ENCODE measurements around the gene ERBB4.

ERBB4 gene

DNA sequence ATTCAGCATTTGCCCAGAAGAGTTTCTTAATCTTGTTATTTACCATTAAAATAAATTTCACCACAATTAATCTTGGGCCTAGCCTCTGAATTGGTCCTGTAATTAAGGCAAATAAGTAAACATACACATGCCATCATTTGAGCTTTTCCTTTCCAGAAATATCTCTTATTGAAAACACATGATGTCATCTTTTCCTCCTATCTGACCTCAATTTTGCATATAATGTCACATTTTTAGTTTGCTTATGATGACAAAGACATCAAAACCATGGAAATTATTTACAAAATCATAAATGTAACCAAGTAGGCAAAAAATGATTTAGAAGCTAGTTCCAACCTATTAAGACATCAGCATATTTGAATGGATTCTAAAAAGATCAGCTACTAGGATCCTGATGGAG is 915.5 kb downstream of the ERBB4 start:
- TF ChIP-seq EZH2phosphoT487 (IDR thresholded peaks at IDR 0.05; ENCODE audit: borderline replicate concordance) (no peak), CTCF (conservative IDR thresholded peaks at IDR 0.05; ENCODE audit: low read length) (no peak)

GRCh38 chr2:211620986-211621385 is 917.6 kb downstream of the ERBB4 start:
- Histone ChIP-seq H3K36me3 (ENCODE audit: insufficient read depth, low read length) (no peaks in the 10 kb centered on the region), H3F3A (ENCODE audit: low read depth) (no peaks in the 10 kb centered on the region), H2AFZ (ENCODE audit: low read length) (no peak overlapping the region), H3K4me3 (ENCODE audit: low read length, poor library complexity, severe bottlenecking) (no peak overlapping the region), H4K20me1 (ENCODE audit: insufficient read depth, low read length, poor library complexity, severe bottlenecking) (no peaks in the 10 kb centered on the region), H3K9me3 (ENCODE audit: insufficient read depth, low read depth, low read length) (no peaks in the 10 kb centered on the region), H3K9ac (ENCODE audit: low read depth, low read length, poor library complexity, severe bottlenecking) (no peak overlapping the region), H3K9me2 (replicated peaks; ENCODE audit: low read depth, low read length) (no peaks in the 10 kb centered on the region), H3K4me1 (ENCODE audit: insufficient read depth, low read length, poor library complexity, severe bottlenecking) (no peaks in the 10 kb centered on the region), H3K79me2 (ENCODE audit: insufficient read depth, low read length) (no peaks in the 10 kb centered on the region), H3K27me3 (ENCODE audit: insufficient read depth, low read length, poor library complexity, severe bottlenecking) (no peaks in the 10 kb centered on the region), H3K4me2 (ENCODE audit: low read depth, low read length, poor library complexity, severe bottlenecking) (no peak overlapping the region)
- no peak for TF ChIP-seq CTCF (conservative IDR thresholded peaks at IDR 0.05; ENCODE audit: low read length)
- TF ChIP-seq EZH2phosphoT487 (IDR thresholded peaks at IDR 0.05; ENCODE audit: borderline replicate concordance): no peak

More for the DNA sequence above, 915.5 kb downstream of the ERBB4 start:
- Histone ChIP-seq H3K36me3 (ENCODE audit: insufficient read depth, low read length) (no peaks in the 10 kb centered on the region), H3K9ac (ENCODE audit: low read depth, low read length, poor library complexity, severe bottlenecking) (no peak overlapping the region), H2AFZ (ENCODE audit: low read length) (no peak overlapping the region), H4K20me1 (ENCODE audit: insufficient read depth, low read length, poor library complexity, severe bottlenecking) (no peaks in the 10 kb centered on the region), H3K9me2 (replicated peaks; ENCODE audit: low read depth, low read length) (no peaks in the 10 kb centered on the region), H3K9me3 (ENCODE audit: insufficient read depth, low read depth, low read length) (no peaks in the 10 kb centered on the region), H3K4me3 (ENCODE audit: low read length, poor library complexity, severe bottlenecking) (no peak overlapping the region), H3K4me1 (ENCODE audit: insufficient read depth, low read length, poor library complexity, severe bottlenecking) (no peaks in the 10 kb centered on the region), H3K4me2 (ENCODE audit: low read depth, low read length, poor library complexity, severe bottlenecking) (no peak overlapping the region), H3K79me2 (ENCODE audit: insufficient read depth, low read length) (no peaks in the 10 kb centered on the region), H3K27me3 (ENCODE audit: insufficient read depth, low read length, poor library complexity, severe bottlenecking) (no peaks in the 10 kb centered on the region), H3F3A (ENCODE audit: low read depth) (no peaks in the 10 kb centered on the region)

GRCh38 chr2:211617803-211618202 is 920.8 kb downstream of the ERBB4 start:
- no peaks in the 10 kb centered on the region for H3K27me3 ChIP-seq (ENCODE audit: insufficient read depth, low read length, poor library complexity, severe bottlenecking)
- no peaks in the 10 kb centered on the region for H3K4me1 ChIP-seq (ENCODE audit: insufficient read depth, low read length, poor library complexity, severe bottlenecking)
- no peaks in the 10 kb centered on the region for H3K36me3 ChIP-seq (ENCODE audit: insufficient read depth, low read length)
- H3K4me3 ChIP-seq (ENCODE audit: low read length, poor library complexity, severe bottlenecking): no peak overlapping the region
- no peaks in the 10 kb centered on the region for H3K9me2 ChIP-seq (replicated peaks; ENCODE audit: low read depth, low read length)
- no peaks in the 10 kb centered on the region for H4K20me1 ChIP-seq (ENCODE audit: insufficient read depth, low read length, poor library complexity, severe bottlenecking)
- no peaks in the 10 kb centered on the region for H3K79me2 ChIP-seq (ENCODE audit: insufficient read depth, low read length)
- H3F3A ChIP-seq (ENCODE audit: low read depth): no peaks in the 10 kb centered on the region
- TF ChIP-seq EZH2phosphoT487 (IDR thresholded peaks at IDR 0.05; ENCODE audit: borderline replicate concordance) (no peak), CTCF (conservative IDR thresholded peaks at IDR 0.05; ENCODE audit: low read length) (no peak)
- H3K4me2 ChIP-seq (ENCODE audit: low read depth, low read length, poor library complexity, severe bottlenecking): no peak overlapping the region
- H2AFZ ChIP-seq (ENCODE audit: low read length): no peak overlapping the region
- no peaks in the 10 kb centered on the region for H3K9me3 ChIP-seq (ENCODE audit: insufficient read depth, low read depth, low read length)
- H3K9ac ChIP-seq (ENCODE audit: low read depth, low read length, poor library complexity, severe bottlenecking): no peak overlapping the region
